A549 (cell line): ENCODE data around the gene SIK2.

Experiments used
- BCL3 ChIP-seq: fragments of >200 bp; sonication (Bioruptor Twin); formaldehyde crosslinking; IDR thresholded peaks from 3 replicates; pipeline ENCODE4 v1.6.1; 2016
- CTCF ChIP-seq: fragments of >200 bp; sonication (Bioruptor Twin); formaldehyde crosslinking; IDR thresholded peaks from 3 replicates; pipeline ENCODE4 v1.5.1; 2016
- EP300 ChIP-seq, 2 experiments: fragments of >200 bp; sonication (Bioruptor Twin); formaldehyde crosslinking; IDR thresholded peaks; 2 replicates in 1 of 2; 3 replicates in 1 of 2; pipeline ENCODE4 v1.6.1; 2016 to 2017
- JUN ChIP-seq, 2 experiments: fragments of >200 bp; sonication (Bioruptor Twin); formaldehyde crosslinking; IDR thresholded peaks; 2 replicates in 1 of 2; 3 replicates in 1 of 2; pipeline ENCODE4 v1.6.1; 2016 to 2017
- JUNB ChIP-seq: fragments of >200 bp; sonication (Bioruptor Twin); formaldehyde crosslinking; IDR thresholded peaks from 2 replicates; pipeline ENCODE4 v1.6.1; 2016
- MAFK ChIP-seq: fragments of 450-650 bp; IDR thresholded peaks from 2 replicates; pipeline ENCODE4 v1.6.1; 2014; ENCODE audit not compliant: partially characterized antibody
- POLR2A ChIP-seq: IDR thresholded peaks from 2 replicates; pipeline ENCODE4 v1.6.1; 2012; ENCODE audit warnings: mild to moderate bottlenecking, low read length
- REST ChIP-seq: fragments of 200-600 bp; sonication (generic); IDR thresholded peaks from 2 replicates; pipeline ENCODE4 v1.6.1; 2016; ENCODE audit warnings: antibody characterized with exemption, mild to moderate bottlenecking, moderate library complexity

GRCh38 chr11:111641339-111642015 lies 39.2 kb downstream of the SIK2 start:
- TF ChIP-seq JUNB (no peak), CTCF (no peak), MAFK (no peak), EP300 (IDR thresholded peaks at IDR 0.05) (no peak), REST (no peak), BCL3 (no peak), JUN (IDR thresholded peaks at IDR 0.05) (no peak), POLR2A (no peak)
